Skeletal muscle cell (primary cell): Measurements from ENCODE around the gene RNF4.

Experiments used
- DNase-seq: peaks from one replicate; pipeline ENCODE4 v3.0.0-alpha.2; 2010; ENCODE audit warnings: low read depth
- H3K4me3 ChIP-seq: 2 replicates; pipeline ENCODE4 v1.5.1; 2011; ENCODE audit warnings: low read depth, mild to moderate bottlenecking, control low read depth, low read length, moderate library complexity

Gene RNF4

GRCh38 chr4:2436761-2437474 is 32.0 kb upstream of the RNF4 start:
- no peak for DNase-seq
- H3K4me3 ChIP-seq: no peak overlapping the region

GRCh38 chr4:2437475-2438215 is 31.3 kb upstream of the RNF4 start:
- DNase-seq: no peak
- no peak overlapping the region for H3K4me3 ChIP-seq

- H3K4me3 ChIP-seq: no peak overlapping the region
- no peak for DNase-seq
These were observed 29.8 kb upstream of the RNF4 start for GRCh38 chr4:2438822-2439718.

- no peak for DNase-seq
- H3K4me3 ChIP-seq: no peak overlapping the region
These were observed 27.3 kb upstream of the RNF4 start for GRCh38 chr4:2441393-2442174.

- no peak for DNase-seq
- no peak overlapping the region for H3K4me3 ChIP-seq
These were observed 26.5 kb upstream of the RNF4 start for GRCh38 chr4:2442175-2442993.

GRCh38 chr4:2443061-2443730 is 25.7 kb upstream of the RNF4 start:
- DNase-seq: no peak
- no peak overlapping the region for H3K4me3 ChIP-seq

GRCh38 chr4:2443956-2444740 is 24.8 kb upstream of the RNF4 start:
- no peak overlapping the region for H3K4me3 ChIP-seq
- DNase-seq: no peak

GRCh38 chr4:2445130-2445529 is 23.8 kb upstream of the RNF4 start:
- no peak for DNase-seq

GRCh38 chr4:2445571-2445970 is 23.3 kb upstream of the RNF4 start:
- DNase-seq: no peak
- no peak overlapping the region for H3K4me3 ChIP-seq

More at GRCh38 chr4:2445130-2445529, 23.8 kb upstream of the RNF4 start:
- no peak overlapping the region for H3K4me3 ChIP-seq

DNA sequence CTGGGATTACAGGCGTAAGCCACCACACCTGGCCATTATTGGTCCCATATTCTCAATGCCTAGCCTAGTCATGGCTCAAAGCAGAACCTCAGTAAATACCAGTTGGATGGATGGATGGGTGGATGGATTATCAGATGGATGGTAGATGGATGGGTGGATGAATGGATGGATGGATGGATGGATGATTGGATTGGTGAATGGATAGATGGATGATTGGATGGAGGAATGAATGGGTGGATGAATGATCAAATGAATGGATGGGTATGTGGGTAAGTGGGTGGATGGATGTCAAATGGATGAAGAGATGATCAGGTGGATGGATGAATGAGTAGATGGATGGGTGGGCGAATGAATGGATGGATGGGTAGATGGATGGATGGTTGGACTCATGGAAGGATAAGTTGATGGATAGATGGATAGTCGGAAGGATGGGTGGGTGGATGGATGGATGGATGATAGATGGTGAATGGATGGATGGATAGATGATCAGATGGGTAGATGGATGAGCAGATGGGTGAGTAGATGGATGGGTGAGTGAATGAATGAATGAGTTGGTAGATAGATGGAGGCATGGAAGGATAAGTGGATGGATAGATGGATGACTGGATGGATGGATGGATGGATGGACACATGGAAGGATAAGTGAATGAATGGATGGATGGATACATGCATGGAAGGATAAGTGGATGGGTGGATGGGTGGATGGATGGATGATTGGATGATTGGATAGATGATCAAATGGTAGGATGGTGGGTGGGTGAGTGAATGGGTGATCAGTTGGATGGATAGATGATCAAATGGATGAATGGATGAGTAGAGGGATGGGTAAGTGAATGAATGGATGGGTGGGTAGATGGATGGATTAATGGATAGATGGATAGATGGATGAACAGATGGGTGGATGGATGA is 22.0 kb upstream of the RNF4 start:
- DNase-seq: no peak
- no peak overlapping the region for H3K4me3 ChIP-seq

DNA sequence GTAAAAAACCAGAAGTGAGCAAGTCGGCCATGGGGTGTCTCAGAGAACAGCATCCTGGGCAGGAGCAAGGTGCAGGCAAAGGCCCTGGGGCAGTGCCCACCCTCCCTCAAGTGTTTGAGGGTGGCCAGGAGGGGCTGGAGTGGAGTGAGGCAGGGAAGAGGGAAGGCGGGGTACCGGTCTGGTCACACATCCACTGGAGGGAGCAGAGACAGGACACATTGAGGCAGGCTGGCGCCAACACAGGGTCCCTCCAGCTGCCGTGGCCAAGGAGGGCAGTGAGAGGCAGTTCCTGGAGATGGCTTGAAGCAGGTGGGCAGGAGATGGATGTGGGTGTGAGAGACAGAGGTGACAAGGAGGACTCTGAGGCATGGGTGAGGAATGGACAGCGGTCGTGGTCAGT is 20.3 kb upstream of the RNF4 start:
- no peak overlapping the region for H3K4me3 ChIP-seq
- no peak for DNase-seq

DNA sequence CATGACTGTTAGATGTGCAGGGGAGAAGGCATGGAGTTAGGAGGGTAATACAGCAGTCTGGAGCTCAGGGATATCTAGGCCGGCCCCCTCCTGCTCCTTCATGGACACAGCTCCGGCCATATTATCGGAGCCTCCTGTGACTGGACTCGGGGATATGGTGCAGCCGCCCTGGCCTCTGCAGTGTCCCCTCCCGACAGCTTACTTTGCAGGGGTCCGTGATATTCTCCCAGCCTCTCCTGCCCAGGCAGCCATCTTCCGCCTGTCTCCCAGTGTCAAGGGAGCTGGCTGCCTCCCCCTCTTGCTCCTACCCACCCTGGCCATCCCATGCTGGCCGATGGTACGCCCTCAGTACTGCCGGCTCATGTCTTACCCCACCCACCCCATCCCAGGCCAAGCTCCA is 19.9 kb upstream of the RNF4 start:
- no peak overlapping the region for H3K4me3 ChIP-seq
- no peak for DNase-seq

DNA sequence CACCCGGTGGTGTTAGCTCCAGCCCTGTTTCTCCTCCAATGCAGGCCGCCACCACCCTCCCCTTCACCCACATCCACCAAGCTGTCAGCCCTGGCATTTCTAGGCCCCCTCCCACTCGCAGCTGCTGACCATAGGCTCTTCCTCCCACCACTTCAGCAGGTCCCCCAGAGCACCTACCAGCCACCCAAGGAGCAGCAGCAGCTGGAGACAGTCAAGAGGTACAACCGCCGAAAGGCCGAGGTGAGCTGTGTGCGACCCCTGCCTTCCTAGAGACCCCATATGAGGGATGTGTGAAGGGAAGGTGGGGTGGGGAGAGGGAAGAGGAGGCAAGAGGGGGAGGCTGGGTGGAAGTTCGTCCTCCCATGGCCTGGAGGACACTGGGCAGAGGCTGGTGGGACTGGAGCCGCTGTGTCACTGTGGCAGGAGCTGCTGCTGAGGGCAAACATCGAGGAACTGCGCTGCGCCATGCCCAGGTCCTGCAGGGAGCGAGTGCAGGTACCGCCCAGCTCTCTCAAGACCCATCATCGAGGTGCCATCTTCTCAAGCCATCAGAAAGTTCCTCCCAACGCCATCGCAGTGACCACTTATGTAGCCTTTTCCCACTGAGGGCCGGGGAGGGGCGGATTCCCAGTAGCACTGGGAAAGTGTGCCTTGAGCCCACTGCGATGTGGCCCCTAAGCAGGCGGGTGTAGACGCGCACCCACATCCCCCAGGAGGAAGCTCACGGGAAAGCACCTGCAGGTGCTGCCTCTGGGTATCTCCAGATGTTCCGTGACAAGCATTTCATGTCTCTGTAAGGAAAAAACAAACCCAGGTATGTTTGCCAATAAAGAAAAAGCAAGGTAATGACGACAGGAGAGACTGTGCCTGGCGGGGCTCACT is 19.2 kb upstream of the RNF4 start:
- DNase-seq: no peak
- no peak overlapping the region for H3K4me3 ChIP-seq

- H3K4me3 ChIP-seq: no peak overlapping the region
- no peak for DNase-seq
These were observed 18.4 kb upstream of the RNF4 start for GRCh38 chr4:2450394-2451035.

DNA sequence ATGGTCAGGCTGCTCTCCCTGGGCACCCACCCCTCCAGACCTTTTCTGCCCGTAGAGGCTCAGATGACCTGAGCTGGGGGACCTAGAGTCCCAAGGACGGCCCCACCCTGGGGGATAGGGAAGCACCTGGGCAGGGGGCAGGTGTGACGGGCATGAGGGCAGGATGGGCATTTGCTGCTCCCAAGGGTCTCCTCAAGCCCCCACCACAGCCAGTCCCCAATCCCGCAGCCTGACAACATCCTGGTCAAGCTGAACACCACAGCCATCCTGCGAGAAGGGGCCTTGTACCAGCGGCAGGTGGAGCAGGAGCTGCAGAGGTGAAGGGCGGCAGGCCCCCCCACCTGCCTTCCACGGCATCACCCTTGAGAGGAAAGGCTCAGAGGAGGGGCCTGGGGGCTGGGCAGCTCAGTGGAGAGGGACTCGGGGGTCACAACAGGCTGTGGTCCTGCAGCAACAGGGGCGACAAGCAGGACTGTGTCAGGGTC is 17.8 kb upstream of the RNF4 start:
- H3K4me3 ChIP-seq: no peak overlapping the region
- DNase-seq: no peak
